B cell (primary cell): ENCODE measurements around the gene HS3ST2. TPM values are rescaled to one million over a fixed set of nuclear protein-coding genes. Genes with fewer than 3 reads are reported as not detected.

Experiments
- ATAC-seq: fragments of 200-7000 bp; cut with Tn5 transposase; one replicate; pipeline ENCODE4 v1.10.0; 2021; ENCODE audit warnings: low read depth, mild to moderate bottlenecking, moderate number of reproducible peaks, moderate library complexity
- CTCF ChIA-PET: fragments of 350-600 bp; sonication (Branson Sonifier 250); formaldehyde crosslinking; loops from one replicate; lab custom pipeline; 2021; ENCODE audit warnings: antibody characterized with exemption, inconsistent platforms; lab: Charles Lee
- POLR2A ChIA-PET: fragments of 350-600 bp; sonication (Branson Sonifier 250); formaldehyde crosslinking; loops from one replicate; lab custom pipeline; 2021; ENCODE audit warnings: antibody characterized with exemption; lab: Charles Lee
- DNase-seq: peaks from one replicate; pipeline ENCODE4 v3.0.0; 2013
- H2AFZ ChIP-seq: 2 replicates; pipeline ENCODE4 v1.6.1; 2012; ENCODE audit warnings: mild to moderate bottlenecking, low read depth, low read length; ENCODE audit not compliant: insufficient read depth, poor library complexity, severe bottlenecking
- H3K27ac ChIP-seq, 2 donors: 1 replicate in 1 of 2; 2 replicates in 1 of 2; pipeline ENCODE4 v1.5.1; 2012 to 2013; ENCODE audit warnings: low read length in 2 of 2, mild to moderate bottlenecking in 2 of 2, moderate library complexity in 1 of 2
- H3K27me3 ChIP-seq, 4 experiments: fragments of 200-600 bp in 1 of 4; sonication (generic) in 1 of 4; replicated peaks in 1 of 4; 1 replicate in 2 of 4; 2 replicates in 2 of 4; pipeline versions ENCODE4 v1.6.1 to v1.7.0; 2013 to 2016; ENCODE audit warnings: low read length in 3 of 4, mild to moderate bottlenecking in 2 of 4, mixed read lengths in 1 of 4, moderate library complexity in 1 of 4; ENCODE audit not compliant: insufficient read depth in 4 of 4, control insufficient read depth in 3 of 4; ENCODE audit errors: control extremely low read depth in 1 of 4
- H3K36me3 ChIP-seq, 2 experiments: replicated peaks in 1 of 2; 1 replicate in 1 of 2; 2 replicates in 1 of 2; pipeline versions ENCODE4 v1.6.1 to v1.7.1; 2013; ENCODE audit warnings: low read length in 1 of 2; ENCODE audit not compliant: insufficient read depth in 2 of 2, control insufficient read depth in 1 of 2; ENCODE audit errors: control extremely low read depth in 1 of 2, extremely low read depth in 1 of 2
- H3K4me1 ChIP-seq, 2 donors: fragments of 200-600 bp in 1 of 2; sonication (generic) in 1 of 2; 1 replicate in 1 of 2; 2 replicates in 1 of 2; pipeline versions ENCODE4 v1.5.1 to v1.6.1; 2013 to 2017; ENCODE audit warnings: low read length in 2 of 2; ENCODE audit not compliant: control insufficient read depth in 2 of 2, insufficient read depth in 2 of 2
- H3K4me2 ChIP-seq: replicated peaks from 2 replicates; pipeline ENCODE3; 2012; ENCODE audit warnings: mild to moderate bottlenecking, low read depth, low read length; ENCODE audit not compliant: poor library complexity, severe bottlenecking
- H3K4me3 ChIP-seq, 5 experiments: fragments of 200-600 bp in 1 of 5; sonication (generic) in 1 of 5; 1 replicate in 3 of 5; 2 replicates in 2 of 5; pipeline versions ENCODE4 v1.5.1 to v1.7.0; 2011 to 2016; ENCODE audit warnings: low read length in 4 of 5, mild to moderate bottlenecking in 4 of 5, low read depth in 2 of 5, control low read depth in 1 of 5, moderate library complexity in 1 of 5; ENCODE audit not compliant: insufficient read depth in 1 of 5; ENCODE audit errors: control extremely low read depth in 1 of 5, extremely low read depth in 1 of 5
- H3K79me2 ChIP-seq: fragments of 200-600 bp; sonication (generic); one replicate; pipeline ENCODE4 v1.6.0; 2016; ENCODE audit warnings: low read length; ENCODE audit not compliant: control insufficient read depth, insufficient read depth
- H3K9ac ChIP-seq: fragments of 200-600 bp; sonication (generic); 2 replicates; pipeline ENCODE4 v1.6.1; 2017; ENCODE audit warnings: mild to moderate bottlenecking, low read length, moderate library complexity
- H3K9me3 ChIP-seq, 3 donors: one replicate each; pipeline versions ENCODE4 v1.6.1 to v1.7.1; 2013; ENCODE audit warnings: low read length in 2 of 3; ENCODE audit not compliant: control insufficient read depth in 2 of 3, insufficient read depth in 1 of 3; ENCODE audit errors: control extremely low read depth in 1 of 3
- H4K20me1 ChIP-seq: 2 replicates; pipeline ENCODE4 v1.6.0; 2012; ENCODE audit warnings: mild to moderate bottlenecking, low read length; ENCODE audit not compliant: insufficient read depth, control insufficient read depth, poor library complexity, severe bottlenecking
- H3K27ac Mint-ChIP-seq: one replicate; pipeline ENCODE4 v1.8.0; 2021; ENCODE audit warnings: mixed read lengths
- H3K27me3 Mint-ChIP-seq: one replicate; pipeline ENCODE4 v1.8.0; 2021; ENCODE audit warnings: mixed read lengths
- H3K4me1 Mint-ChIP-seq: one replicate; pipeline ENCODE4 v1.8.0; 2021; ENCODE audit warnings: mixed read lengths
- H3K4me3 Mint-ChIP-seq: one replicate; pipeline ENCODE4 v1.8.0; 2021; ENCODE audit warnings: mixed read lengths
- H3K9me3 Mint-ChIP-seq: one replicate; pipeline ENCODE4 v1.8.0; 2022; ENCODE audit warnings: mixed read lengths; ENCODE audit not compliant: insufficient read depth
- CTCF ChIP-seq: fragments of 200-600 bp; IDR thresholded peaks from one replicate; pipeline ENCODE4 v1.8.0; 2022; ENCODE audit warnings: antibody characterized with exemption, mild to moderate bottlenecking
- EZH2 ChIP-seq: IDR thresholded peaks from 2 replicates; pipeline ENCODE4 v1.6.1; 2012; ENCODE audit warnings: borderline replicate concordance, low read depth, mild to moderate bottlenecking, moderate library complexity, low read length; ENCODE audit not compliant: insufficient read depth, poor library complexity, severe bottlenecking
- WGBS: methylation state at CpG from one replicate; pipeline ENCODE4 v1.1.5; 2013; ENCODE audit warnings: missing lambda C conversion rate; ENCODE audit not compliant: insufficient coverage; 5-methylcytosine and 5-hydroxymethylcytosine counted together
- intact Hi-C: fragments of 100-400 bp; cut with micrococcal nuclease; formaldehyde crosslinking; loops from one replicate; pipeline ENCODE4 v1.10.0; 2022
- polyA plus RNA-seq: library from polyadenylated mRNA; depleted of rRNA; stranded (reverse); fragments of >200 nt; gene quantifications from 2 replicates; pipeline ENCODE4 v1.2.3, GENCODE V29; 2012
- total RNA-seq, 2 donors: library from RNA; stranded (reverse); fragments of 120-200 nt in 1 of 2; gene quantifications; 1 replicate in 1 of 2; 2 replicates in 1 of 2; pipeline versions ENCODE4 v1.2.3 to v1.2.4, GENCODE V29; 2013 to 2022

HS3ST2 gene
- total and polyA plus RNA-seq, 2 donors (not counting 1 experiment from before 2014, with no cell fraction given) = not detected

GRCh38 chr16:22871861-22872260, 57.9 kb downstream of the HS3ST2 start:
- no peak overlapping the region for H3K4me2 ChIP-seq
- WGBS = 93% methylated on average over 3 of the region's 4 CpGs
- Mint-ChIP-seq H3K27me3 (peaks cover 13% of the 10 kb centered on the region), H3K27ac (no peak overlapping the region), H3K4me3 (no peak overlapping the region), H3K9me3 (no peaks in the 10 kb centered on the region), H3K4me1 (no peaks in the 10 kb centered on the region)
- POLR2A ChIA-PET = no interaction called here
- no peaks in the 10 kb centered on the region for H4K20me1 ChIP-seq
- DNase-seq = no peak
- no peak overlapping the region for H3K27ac ChIP-seq
- intact Hi-C loops = no loop called here
- no peaks in the 10 kb centered on the region for H3K79me2 ChIP-seq
- H3K9me3 ChIP-seq = no peaks in the 10 kb centered on the region
- H3K4me1 ChIP-seq = no peaks in the 10 kb centered on the region
- H3K4me3 ChIP-seq = no peak overlapping the region
- no peak overlapping the region for H2AFZ ChIP-seq
- CTCF ChIA-PET = no interaction called here
- ATAC-seq = no peak
- no peak for TF ChIP-seq EZH2
- TF ChIP-seq CTCF = no peak
- no peaks in the 10 kb centered on the region for H3K36me3 ChIP-seq
- no peak overlapping the region for H3K9ac ChIP-seq
- peaks cover 0 to 7% (median 0%) of the 10 kb centered on the region in 4 experiments for H3K27me3 ChIP-seq

- ChIA-PET CTCF (no interaction called here), POLR2A (no interaction called here)
- ATAC-seq (no peak), DNase-seq (no peak)
- Histone ChIP-seq H3K27ac (no peak overlapping the region), H3K4me2 (no peak overlapping the region), H3K36me3 (no peaks in the 10 kb centered on the region), H3K9ac (no peak overlapping the region), H4K20me1 (no peaks in the 10 kb centered on the region), H3K79me2 (no peaks in the 10 kb centered on the region), H3K4me3 (no peak overlapping the region), H3K27me3 (peaks cover 0 to 7% (median 0%) of the 10 kb centered on the region in 4 experiments), H3K9me3 (peaks cover 0 to 3% (median 0%) of the 10 kb centered on the region in 3 donors), H2AFZ (no peak overlapping the region), H3K4me1 (no peaks in the 10 kb centered on the region)
- Mint-ChIP-seq H3K9me3 (no peaks in the 10 kb centered on the region), H3K4me1 (no peaks in the 10 kb centered on the region), H3K27ac (no peak overlapping the region), H3K27me3 (peaks cover 31% of the 10 kb centered on the region), H3K4me3 (no peak overlapping the region)
- intact Hi-C loops = no loop called here
- TF ChIP-seq CTCF (no peak), EZH2 (no peak)
- WGBS = 91% methylated on average over 4 of the region's 4 CpGs
These were observed 60.4 kb downstream of the HS3ST2 start for GRCh38 chr16:22874394-22874793.
